Measurements from ENCODE around the gene TCF25.
"Not testable (repeated sequence)": the region's sequence is repeated elsewhere in the genome, so short reads cannot be mapped to it uniquely, and the experiment has no call there.

The TCF25 gene

GRCh38 chr16:89873109-89873971 lies at the start of gene TCF25:
Gene TCF25 (plus strand): TSS chr16:89873592. CDS start chr16:89873668, 76 bp downstream.
- FAIRE-seq: no peak

DNA sequence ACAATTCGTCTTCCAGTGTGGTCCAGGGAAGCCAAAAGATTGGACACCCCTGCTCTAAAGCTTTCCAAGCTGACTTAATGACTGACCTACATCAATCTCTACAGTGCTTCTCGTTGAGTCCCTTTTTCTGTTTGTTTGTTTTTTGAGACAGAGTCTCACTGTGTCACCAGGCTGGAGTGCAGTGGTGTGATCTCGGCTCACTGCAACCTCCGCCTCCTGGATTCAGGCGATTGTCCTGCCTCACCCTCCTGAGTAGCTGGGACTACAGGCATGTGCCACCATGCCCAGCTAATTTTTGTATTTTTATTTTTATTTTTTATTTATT lies 49.6 kb upstream of the TCF25 start:
- FAIRE-seq: not testable (repeated sequence)

DNA sequence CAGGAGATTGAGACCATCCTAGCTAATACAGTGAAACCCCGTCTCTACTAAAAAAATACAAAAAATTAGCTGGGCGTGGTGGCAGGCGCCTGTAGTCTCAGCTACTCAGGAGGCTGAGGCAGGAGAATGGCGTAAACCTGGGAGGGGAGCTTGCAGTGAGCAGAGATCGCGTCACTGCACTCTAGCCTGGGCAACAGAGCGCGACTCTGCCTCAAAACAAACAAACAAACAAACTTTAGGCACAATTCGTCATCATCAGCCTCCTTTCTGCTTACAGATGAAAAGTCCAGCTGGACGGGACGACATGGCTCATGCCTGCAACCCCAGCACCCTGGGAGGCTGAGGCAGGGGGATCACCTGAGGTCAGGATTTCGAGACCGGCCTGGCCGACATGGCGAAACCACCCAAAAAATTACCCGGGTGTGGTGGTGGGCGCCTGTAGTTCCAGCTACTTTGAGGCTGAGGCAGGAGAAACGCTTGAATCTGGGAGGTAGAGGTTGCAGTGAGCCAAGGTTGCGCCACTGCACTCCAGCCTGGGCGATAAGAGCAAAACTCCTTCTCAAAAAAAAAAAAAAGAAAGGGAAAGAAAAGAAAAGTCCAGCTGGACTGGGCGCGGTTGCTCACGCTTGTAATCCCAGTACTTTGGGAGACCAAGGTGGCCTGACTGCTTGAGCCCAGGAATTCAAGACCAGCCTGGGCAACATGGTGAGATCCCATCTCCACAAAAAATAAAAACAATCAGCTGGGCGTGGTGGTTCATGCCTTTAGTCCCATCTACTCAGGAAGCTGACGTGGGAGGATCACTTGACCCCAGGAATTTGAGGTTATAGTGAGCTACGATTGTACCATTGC lies 46.6 kb upstream of the TCF25 start:
- no peak for FAIRE-seq

DNA sequence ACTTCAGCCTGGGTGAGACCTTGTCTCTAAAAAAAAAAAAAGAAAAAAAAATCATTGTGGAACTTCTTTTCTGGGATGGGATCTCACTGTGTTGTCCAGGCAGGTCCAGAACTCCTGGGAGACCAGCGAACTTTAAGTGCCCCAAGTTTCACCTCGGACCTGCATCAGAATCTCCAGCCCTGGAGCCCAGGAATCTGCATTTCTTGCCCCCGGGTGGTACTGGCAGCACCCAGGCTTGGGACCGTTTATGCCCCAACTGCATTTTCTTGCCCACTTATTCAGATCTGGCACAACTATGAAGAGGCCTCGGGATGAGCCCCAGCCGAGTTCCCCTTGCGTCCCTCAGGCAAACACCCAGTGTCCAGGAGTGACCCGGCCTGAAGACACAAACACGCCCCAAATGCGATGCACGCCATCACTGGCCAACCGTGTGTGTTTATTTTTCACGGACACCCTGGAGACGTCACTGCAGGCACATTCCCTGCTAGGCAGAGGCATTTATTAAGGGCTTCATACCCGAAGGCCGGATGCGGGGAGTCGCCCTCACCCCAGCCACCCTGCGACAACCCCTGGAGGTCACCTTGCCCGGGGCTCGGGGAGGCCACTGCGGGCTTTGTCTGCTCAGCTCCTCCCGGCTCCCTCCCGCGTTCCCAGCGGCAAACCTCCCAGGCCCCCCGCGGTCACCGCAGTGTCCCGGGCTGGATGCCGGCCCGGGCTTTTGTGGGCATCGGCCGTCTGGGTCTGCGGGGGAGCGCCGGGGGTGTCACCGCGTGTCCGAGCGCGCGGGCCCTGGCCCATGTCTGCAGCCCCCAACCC lies 45.8 kb upstream of the TCF25 start:
- FAIRE-seq: no peak

GRCh38 chr16:89828199-89828869 lies 45.1 kb upstream of the TCF25 start, which contains the start of gene SPIRE2:
Gene SPIRE2 (plus strand): TSS chr16:89828475. CDS start chr16:89828551, 76 bp downstream.
- FAIRE-seq: no peak

DNA sequence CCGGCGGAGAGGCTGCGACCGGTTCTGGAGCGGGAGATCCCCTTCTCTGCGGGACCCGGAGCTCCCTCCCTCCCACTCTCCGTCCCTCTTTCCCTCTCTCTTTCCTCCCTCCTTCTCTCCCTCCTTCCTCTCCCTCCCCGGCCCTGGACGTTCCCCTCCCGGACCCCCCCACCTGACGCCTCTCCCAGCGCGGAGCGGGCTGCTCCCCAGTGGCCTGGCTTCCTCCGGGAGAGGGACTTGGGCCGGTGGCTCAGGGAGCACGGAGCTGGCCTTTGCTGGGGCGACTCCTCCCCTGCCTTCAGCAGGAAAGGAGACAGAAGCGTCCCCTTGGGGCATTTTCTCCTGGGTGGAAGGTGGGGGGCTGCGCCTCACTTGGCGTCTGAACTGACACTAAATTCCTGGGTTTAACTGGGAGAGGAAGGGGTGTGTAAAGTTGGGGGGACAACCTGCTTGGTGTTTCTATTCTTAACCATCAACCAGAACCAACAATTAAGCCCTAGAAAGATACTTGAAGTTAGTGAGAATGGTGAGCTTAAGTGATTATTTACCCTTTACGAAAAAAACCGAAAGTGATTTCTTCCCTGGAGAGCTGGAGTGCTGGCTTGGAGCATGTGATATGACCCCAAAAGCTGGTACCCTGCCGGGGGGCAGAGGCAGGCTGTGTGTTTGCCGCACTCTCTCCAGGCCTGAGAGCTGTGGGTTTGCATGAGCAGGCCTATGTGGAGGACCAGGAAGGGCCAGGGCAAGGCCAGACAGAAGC lies 44.3 kb upstream of the TCF25 start:
- FAIRE-seq: no peak

GRCh38 chr16:89829630-89830437 lies 43.6 kb upstream of the TCF25 start:
- FAIRE-seq: no peak

DNA sequence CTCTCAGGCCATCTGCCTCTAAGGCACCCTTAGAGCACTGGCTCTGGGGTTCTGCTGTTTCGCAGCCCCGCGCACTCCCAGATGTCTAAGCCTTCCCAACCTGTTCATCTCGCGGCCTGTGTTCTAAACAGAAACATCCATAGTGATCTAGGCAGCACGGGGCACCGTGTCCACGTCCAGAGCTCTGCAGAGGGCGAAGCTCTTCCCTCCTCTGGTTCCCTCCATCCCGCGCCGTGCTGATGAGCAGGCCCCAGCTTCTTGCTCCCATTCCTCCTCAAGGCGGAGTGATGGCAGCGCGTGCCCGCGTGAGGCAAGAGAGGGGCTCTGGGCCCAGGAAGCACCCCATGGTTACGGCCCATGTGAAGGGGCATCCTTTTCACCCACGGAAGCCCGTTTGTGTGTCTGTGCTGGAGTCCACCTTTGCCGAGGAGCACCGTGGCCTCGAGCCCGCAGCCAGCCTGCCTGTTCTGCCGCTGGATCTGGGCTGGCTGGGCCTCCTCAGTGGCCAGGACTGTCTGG lies 41.5 kb upstream of the TCF25 start:
- FAIRE-seq: no peak

DNA sequence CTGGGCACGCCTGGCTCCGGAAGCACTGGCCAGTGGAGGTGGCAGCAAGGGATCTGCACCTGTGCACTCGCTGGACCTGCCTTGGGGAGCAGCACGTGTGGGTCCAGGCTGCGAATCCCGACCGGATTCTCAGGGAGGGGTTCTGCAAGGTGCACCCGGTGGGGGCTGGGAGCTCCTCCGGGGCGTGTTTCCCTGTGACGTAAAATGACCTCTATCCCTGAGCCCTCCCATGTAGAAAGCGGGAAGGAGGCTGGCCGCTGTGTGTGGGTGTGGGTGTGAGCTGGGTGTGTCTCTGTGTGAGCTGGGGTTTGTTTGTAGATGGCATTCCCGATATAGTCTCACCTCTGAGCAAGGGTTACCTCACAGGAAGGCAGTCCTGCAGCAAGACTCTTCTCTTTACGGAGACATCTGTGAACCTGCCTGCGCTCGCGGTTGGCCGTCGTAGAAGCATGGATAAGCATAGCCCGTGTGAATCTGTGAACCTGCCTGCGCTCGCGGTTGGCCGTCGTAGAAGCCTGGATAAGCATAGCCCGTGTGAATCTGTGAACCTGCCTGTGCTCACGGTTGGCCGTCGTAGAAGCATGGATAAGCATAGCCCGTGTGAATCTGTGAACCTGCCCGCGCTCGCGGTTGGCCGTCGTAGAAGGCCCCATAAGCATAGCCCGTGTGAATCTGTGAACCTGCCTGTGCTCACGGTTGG lies 39.6 kb upstream of the TCF25 start:
- FAIRE-seq: not testable (repeated sequence)

DNA sequence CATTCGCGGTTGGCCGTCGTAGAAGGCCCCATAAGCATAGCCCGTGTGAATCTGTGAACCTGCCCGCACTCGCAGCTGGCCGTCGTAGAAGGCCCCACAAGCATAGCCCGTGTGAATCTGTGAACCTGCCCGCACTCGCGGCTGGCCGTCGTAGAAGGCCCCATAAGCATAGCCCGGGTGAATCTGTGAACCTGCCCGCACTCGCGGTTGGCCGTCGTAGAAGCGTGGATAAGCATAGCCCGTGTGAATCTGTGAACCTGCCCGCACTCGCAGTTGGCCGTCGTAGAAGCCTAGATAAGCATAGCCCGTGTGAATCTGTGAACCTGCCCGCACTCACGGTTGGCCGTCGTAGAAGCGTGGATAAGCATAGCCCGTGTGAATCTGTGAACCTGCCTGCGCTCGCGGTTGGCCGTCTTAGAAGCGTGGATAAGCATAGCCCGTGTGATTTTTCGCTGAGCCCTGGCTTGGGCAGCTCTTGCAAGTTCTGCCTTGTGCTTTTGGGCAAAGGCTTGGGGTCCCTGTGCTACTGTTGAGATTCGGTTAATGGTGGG lies 38.5 kb upstream of the TCF25 start:
- FAIRE-seq: not testable (repeated sequence)

DNA sequence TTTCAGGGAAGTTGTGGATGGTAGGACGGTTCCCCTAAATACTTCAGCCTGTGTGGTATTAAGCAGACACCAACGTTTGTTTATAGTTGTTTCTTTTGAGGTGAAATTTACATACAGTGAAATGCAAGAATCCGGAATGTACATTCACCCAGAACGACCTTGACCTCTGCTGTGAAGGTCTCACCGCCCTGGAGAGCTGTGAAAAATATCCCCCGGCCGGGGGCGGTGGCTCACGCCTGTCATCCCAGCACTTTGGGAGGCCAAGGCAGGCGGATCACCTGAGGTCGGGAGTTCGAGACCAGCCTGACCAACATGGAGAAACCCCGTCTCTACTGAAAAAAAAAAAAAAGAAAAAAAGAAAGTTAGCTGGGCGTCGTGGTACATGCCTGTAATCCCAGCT lies 36.9 kb upstream of the TCF25 start:
- FAIRE-seq: not testable (repeated sequence)

DNA sequence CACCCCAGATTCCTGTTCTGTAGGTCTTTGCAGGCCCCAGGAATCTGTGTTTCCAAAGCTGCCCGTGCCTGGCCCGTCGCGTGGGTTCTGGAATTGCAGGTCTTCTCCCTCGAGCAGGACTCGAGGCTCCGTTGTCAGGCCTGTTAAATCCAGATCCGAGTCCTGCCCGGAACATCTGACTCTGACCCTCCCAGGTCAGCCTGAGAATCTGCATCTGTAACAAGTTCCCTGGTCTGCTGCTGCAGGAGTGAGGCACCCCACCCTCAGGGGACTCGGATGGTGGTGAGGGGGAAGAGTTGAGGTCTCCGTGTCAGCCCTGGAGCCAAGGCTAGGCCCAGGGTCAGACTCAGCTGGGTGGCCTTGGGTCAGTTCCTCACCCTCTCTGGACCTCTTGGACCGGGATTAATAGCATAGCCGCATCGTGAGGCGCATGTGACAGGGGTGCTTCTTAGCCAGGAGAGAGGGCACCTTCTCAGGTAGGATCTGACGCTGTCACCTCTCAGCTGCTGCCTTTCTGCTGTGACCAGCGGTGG lies 36.3 kb upstream of the TCF25 start:
- FAIRE-seq: no peak

DNA sequence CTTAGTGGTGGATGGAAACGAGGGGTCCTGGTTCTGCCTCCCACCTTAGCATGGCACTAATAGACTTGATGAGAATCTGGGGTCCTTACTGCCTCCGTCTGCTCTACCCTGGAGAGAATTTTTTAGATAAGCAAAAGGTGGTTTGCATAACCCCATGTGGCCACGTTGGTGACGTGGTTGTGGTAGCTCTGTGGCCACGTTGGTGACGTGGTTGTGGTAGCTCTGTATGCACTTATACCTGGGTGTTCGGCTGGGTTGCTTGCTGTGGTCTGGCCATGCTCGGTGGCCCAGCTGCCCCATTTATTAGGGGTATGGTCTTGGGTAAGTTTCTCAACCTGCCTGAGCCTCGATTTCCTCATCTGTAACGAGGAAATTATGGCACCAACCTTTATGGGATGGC lies 32.1 kb upstream of the TCF25 start:
- no peak for FAIRE-seq

DNA sequence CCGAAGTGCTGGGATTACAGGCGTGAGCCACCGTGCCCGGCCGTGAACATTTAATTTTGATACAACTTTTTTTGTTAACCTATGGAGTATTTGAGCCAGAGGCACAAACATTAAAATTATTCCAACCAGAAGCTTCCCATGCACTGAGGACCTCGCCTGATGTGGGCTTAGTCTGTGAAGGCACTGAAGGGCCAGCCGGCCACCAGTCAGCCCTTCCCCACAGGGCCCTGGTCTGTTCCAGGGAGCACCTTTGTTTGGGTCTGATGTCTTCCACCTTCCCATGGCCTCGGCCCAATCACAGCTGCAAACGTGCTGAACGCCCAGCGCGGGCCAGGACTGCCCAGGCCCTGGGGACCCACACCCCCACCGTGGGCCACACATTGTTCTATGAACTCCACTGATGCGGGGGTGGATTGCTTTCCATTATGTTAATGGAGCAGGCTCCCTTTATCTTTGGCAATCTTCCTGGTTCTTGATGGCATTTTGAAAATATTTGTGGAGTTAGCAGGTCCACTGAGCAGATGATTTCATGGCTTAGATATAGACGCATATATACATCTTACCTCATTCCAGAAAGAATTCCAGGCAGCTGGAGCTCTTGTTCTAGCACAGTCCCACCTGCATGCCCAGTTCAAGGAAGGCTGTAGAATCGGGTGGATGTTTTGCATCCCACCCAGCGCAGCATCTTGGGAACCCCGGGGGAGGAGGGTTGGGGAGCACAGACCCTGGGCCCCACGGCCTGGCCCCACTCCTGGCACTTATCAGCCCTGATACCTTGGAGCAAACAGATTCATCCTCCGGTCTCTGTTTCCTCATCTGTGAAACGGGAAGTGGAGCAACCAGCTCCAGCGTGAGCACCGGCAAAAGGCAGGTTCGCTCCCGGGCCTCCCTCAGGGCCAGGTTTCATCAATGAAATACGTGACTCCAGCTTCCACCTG lies 30.7 kb upstream of the TCF25 start:
- FAIRE-seq: no peak

GRCh38 chr16:89843409-89844350 lies 29.7 kb upstream of the TCF25 start:
- no peak for FAIRE-seq

- FAIRE-seq: no peak
These were observed 28.6 kb upstream of the TCF25 start for GRCh38 chr16:89844739-89845339.

Data from G401.6 (cell line).